ENCODE results near the gene FSTL4. TPM values are rescaled to one million over a fixed set of nuclear protein-coding genes. Genes with fewer than 3 reads are reported as not detected.

FSTL4 gene
- total RNA-seq, 1 donor from 2014 or later: 11.3 TPM

GRCh38 chr5:133241179-133242092, 370.9 kb downstream of the FSTL4 start:
- DNase-seq (ENCODE audit: extremely low spot score, unreplicated experiment): no peak
- H3K36me3 Mint-ChIP-seq: no peaks in the 10 kb centered on the region
- H3K4me1 Mint-ChIP-seq (ENCODE audit: unreplicated experiment): peaks cover 14% of the 10 kb centered on the region
- TF ChIP-seq CTCF (conservative IDR thresholded peaks at IDR 0.05): no peak
- H3K9me3 Mint-ChIP-seq: peaks cover 4% of the 10 kb centered on the region
- H3K27ac Mint-ChIP-seq: no peak overlapping the region
- no peaks in the 10 kb centered on the region for H3K27me3 Mint-ChIP-seq
- no peak overlapping the region for H3K4me3 Mint-ChIP-seq

GRCh38 chr5:133240425-133241091, 371.8 kb downstream of the FSTL4 start:
- Mint-ChIP-seq H3K9me3 (peaks cover 4% of the 10 kb centered on the region), H3K4me1 (ENCODE audit: unreplicated experiment) (peaks cover 9% of the 10 kb centered on the region), H3K4me3 (no peak overlapping the region), H3K36me3 (no peaks in the 10 kb centered on the region), H3K27ac (no peak overlapping the region), H3K27me3 (no peaks in the 10 kb centered on the region)
- no peak for DNase-seq (ENCODE audit: extremely low spot score, unreplicated experiment)
- TF ChIP-seq CTCF (conservative IDR thresholded peaks at IDR 0.05): no peak

- no peak for DNase-seq (ENCODE audit: extremely low spot score, unreplicated experiment)
- H3K4me3 Mint-ChIP-seq: no peak overlapping the region
- H3K9me3 Mint-ChIP-seq: peaks cover 4% of the 10 kb centered on the region
- peaks cover 2% of the 10 kb centered on the region for H3K4me1 Mint-ChIP-seq (ENCODE audit: unreplicated experiment)
- no peak overlapping the region for H3K27ac Mint-ChIP-seq
- H3K36me3 Mint-ChIP-seq: no peaks in the 10 kb centered on the region
- H3K27me3 Mint-ChIP-seq: no peaks in the 10 kb centered on the region
- TF ChIP-seq CTCF (conservative IDR thresholded peaks at IDR 0.05): no peak
Observed at GRCh38 chr5:133238426-133239205, 373.7 kb downstream of the FSTL4 start.

- no peaks in the 10 kb centered on the region for H3K27me3 Mint-ChIP-seq
- peaks cover 4% of the 10 kb centered on the region for H3K9me3 Mint-ChIP-seq
- H3K36me3 Mint-ChIP-seq: no peaks in the 10 kb centered on the region
- no peak for DNase-seq (ENCODE audit: extremely low spot score, unreplicated experiment)
- H3K4me3 Mint-ChIP-seq: no peak overlapping the region
- TF ChIP-seq CTCF (conservative IDR thresholded peaks at IDR 0.05): no peak
- H3K27ac Mint-ChIP-seq: no peak overlapping the region
- peaks cover 1% of the 10 kb centered on the region for H3K4me1 Mint-ChIP-seq (ENCODE audit: unreplicated experiment)
Observed at GRCh38 chr5:133236976-133237375, 375.4 kb downstream of the FSTL4 start.

- TF ChIP-seq CTCF (conservative IDR thresholded peaks at IDR 0.05): no peak
- no peak overlapping the region for H3K27ac Mint-ChIP-seq
- no peaks in the 10 kb centered on the region for H3K36me3 Mint-ChIP-seq
- no peak for DNase-seq (ENCODE audit: extremely low spot score, unreplicated experiment)
- H3K9me3 Mint-ChIP-seq: peaks cover 4% of the 10 kb centered on the region
- H3K4me3 Mint-ChIP-seq: no peak overlapping the region
- no peaks in the 10 kb centered on the region for H3K27me3 Mint-ChIP-seq
- peaks cover 5% of the 10 kb centered on the region for H3K4me1 Mint-ChIP-seq (ENCODE audit: unreplicated experiment)
Observed at GRCh38 chr5:133236541-133236951, 375.8 kb downstream of the FSTL4 start.

Data from type B pancreatic cell (in vitro differentiated cells).